H9 (cell line): ENCODE results near the gene GP1BB. TPM values are rescaled to one million over a fixed set of nuclear protein-coding genes. Genes with fewer than 3 reads are reported as not detected.

ENCODE experiments used
- DNase-seq: peaks from one replicate; pipeline ENCODE4 v3.0.0-alpha.2; 2017
- H2AFZ ChIP-seq: one replicate; pipeline ENCODE4 v1.6.1; 2013; ENCODE audit warnings: mild to moderate bottlenecking, low read length, control low read depth, moderate library complexity
- H2AK5ac ChIP-seq: 2 replicates; pipeline ENCODE4 v1.6.1; 2013; ENCODE audit warnings: low read length, control low read depth, mixed read lengths; ENCODE audit not compliant: insufficient read length
- H2BK120ac ChIP-seq: one replicate; pipeline ENCODE4 v1.6.1; 2013; ENCODE audit warnings: low read depth, mild to moderate bottlenecking, low read length, control low read depth, inconsistent platforms; ENCODE audit not compliant: poor library complexity, severe bottlenecking
- H2BK12ac ChIP-seq: 2 replicates; pipeline ENCODE4 v1.6.1; 2013; ENCODE audit warnings: low read length, control low read depth, mixed read lengths, low read depth; ENCODE audit not compliant: insufficient read length
- H2BK15ac ChIP-seq: 2 replicates; pipeline ENCODE4 v1.6.1; 2013; ENCODE audit warnings: low read depth, low read length, control low read depth
- H2BK20ac ChIP-seq: one replicate; pipeline ENCODE4 v1.6.1; 2013; ENCODE audit warnings: low read depth, mild to moderate bottlenecking, low read length, control low read depth, inconsistent platforms; ENCODE audit not compliant: poor library complexity, severe bottlenecking
- H2BK5ac ChIP-seq: 2 replicates; pipeline ENCODE4 v1.6.1; 2013; ENCODE audit warnings: low read length, control low read depth, mixed read lengths; ENCODE audit not compliant: insufficient read length
- H3K14ac ChIP-seq: 2 replicates; pipeline ENCODE4 v1.6.1; 2013; ENCODE audit warnings: low read length, control low read depth; ENCODE audit not compliant: insufficient read depth
- H3K18ac ChIP-seq: 2 replicates; pipeline ENCODE4 v1.6.1; 2013; ENCODE audit warnings: low read depth, mild to moderate bottlenecking, mixed read lengths, low read length, control low read depth; ENCODE audit not compliant: insufficient read length
- H3K23ac ChIP-seq: 2 replicates; pipeline ENCODE4 v1.6.1; 2013; ENCODE audit warnings: low read length, control low read depth, mixed read lengths, low read depth; ENCODE audit not compliant: insufficient read length
- H3K23me2 ChIP-seq: 2 replicates; pipeline ENCODE4 v1.6.1; 2013; ENCODE audit warnings: low read depth, mild to moderate bottlenecking, mixed read lengths, low read length, control low read depth; ENCODE audit not compliant: insufficient read length, poor library complexity, severe bottlenecking
- H3K27ac ChIP-seq: 2 replicates; pipeline ENCODE4 v1.5.1; 2013; ENCODE audit warnings: low read length, control low read depth, mixed read lengths, low read depth; ENCODE audit not compliant: insufficient read length
- H3K27me3 ChIP-seq: 2 replicates; pipeline ENCODE4 v1.6.1; 2013; ENCODE audit warnings: low read length, control low read depth, inconsistent platforms; ENCODE audit not compliant: insufficient read depth
- H3K4ac ChIP-seq: 2 replicates; pipeline ENCODE4 v1.6.1; 2013; ENCODE audit warnings: low read depth, mild to moderate bottlenecking, control low read depth, inconsistent platforms, low read length, moderate library complexity
- H3K4me1 ChIP-seq: 2 replicates; pipeline ENCODE4 v1.6.1; 2013; ENCODE audit warnings: low read length, control low read depth, inconsistent platforms; ENCODE audit not compliant: insufficient read depth
- H3K4me2 ChIP-seq: 2 replicates; pipeline ENCODE4 v1.6.1; 2013; ENCODE audit warnings: low read length, control low read depth, mixed read lengths; ENCODE audit not compliant: insufficient read length, insufficient read depth
- H3K56ac ChIP-seq: 2 replicates; pipeline ENCODE4 v1.6.1; 2013; ENCODE audit warnings: low read depth, mild to moderate bottlenecking, mixed read lengths, low read length, control low read depth; ENCODE audit not compliant: insufficient read length
- H3K79me1 ChIP-seq: 2 replicates; pipeline ENCODE4 v1.6.1; 2013; ENCODE audit warnings: low read depth, mild to moderate bottlenecking, moderate library complexity, low read length, control low read depth, inconsistent platforms; ENCODE audit not compliant: insufficient read depth, poor library complexity, severe bottlenecking
- H3K79me2 ChIP-seq: 2 replicates; pipeline ENCODE4 v1.6.1; 2013; ENCODE audit warnings: low read length, control low read depth, inconsistent platforms; ENCODE audit not compliant: insufficient read depth
- H3K9ac ChIP-seq: 2 replicates; pipeline ENCODE4 v1.6.1; 2013; ENCODE audit warnings: low read length, control low read depth, mixed read lengths; ENCODE audit not compliant: insufficient read length; ENCODE audit errors: extremely low read depth
- H3K9me3 ChIP-seq: one replicate; pipeline ENCODE4 v1.6.1; 2013; ENCODE audit warnings: low read depth, low read length, inconsistent platforms; ENCODE audit not compliant: control insufficient read depth
- H3T11ph ChIP-seq: one replicate; pipeline ENCODE4 v1.6.1; 2013; ENCODE audit warnings: mild to moderate bottlenecking, low read length, control low read depth, inconsistent platforms
- H4K20me1 ChIP-seq: one replicate; pipeline ENCODE4 v1.6.1; 2013; ENCODE audit not compliant: control insufficient read depth, insufficient read length, insufficient read depth
- H4K5ac ChIP-seq: 2 replicates; pipeline ENCODE4 v1.6.1; 2013; ENCODE audit warnings: low read depth, mild to moderate bottlenecking, mixed read lengths, low read length, control low read depth; ENCODE audit not compliant: insufficient read length
- H4K8ac ChIP-seq: replicated peaks from 2 replicates; pipeline ENCODE4 v1.6.1; 2013; ENCODE audit warnings: low read length, control low read depth, mixed read lengths, low read depth; ENCODE audit not compliant: insufficient read length
- H4K91ac ChIP-seq: 2 replicates; pipeline ENCODE4 v1.6.1; 2013; ENCODE audit warnings: low read depth, mild to moderate bottlenecking, moderate library complexity, mixed read lengths, low read length, control low read depth; ENCODE audit not compliant: insufficient read length
- H3K27ac Mint-ChIP-seq, 3 experiments: 2 replicates in 2 of 3; 3 replicates in 1 of 3; pipeline ENCODE4 v1.8.0; 2020 to 2021; ENCODE audit warnings: mixed read lengths in 3 of 3, mild to moderate bottlenecking in 1 of 3, moderate library complexity in 1 of 3
- H3K27me3 Mint-ChIP-seq: 2 replicates; pipeline ENCODE4 v1.8.0; 2021; ENCODE audit warnings: low read depth, mild to moderate bottlenecking, moderate library complexity, mixed read lengths
- H3K36me3 Mint-ChIP-seq, 3 experiments: 2 replicates in 2 of 3; 3 replicates in 1 of 3; pipeline ENCODE4 v1.8.0; 2020 to 2021; ENCODE audit warnings: low read depth in 3 of 3, mixed read lengths in 3 of 3; ENCODE audit not compliant: insufficient read depth in 1 of 3
- H3K4me1 Mint-ChIP-seq, 2 experiments: 2 replicates each; pipeline ENCODE4 v1.8.0; 2020; ENCODE audit warnings: mixed read lengths in 2 of 2
- H3K4me3 Mint-ChIP-seq, 2 experiments: 2 replicates in 1 of 2; 3 replicates in 1 of 2; pipeline ENCODE4 v1.8.0; 2020 to 2021; ENCODE audit warnings: mild to moderate bottlenecking in 2 of 2, mixed read lengths in 2 of 2, moderate library complexity in 1 of 2
- H3K9me3 Mint-ChIP-seq, 2 experiments: 2 replicates in 1 of 2; 3 replicates in 1 of 2; pipeline ENCODE4 v1.8.0; 2020; ENCODE audit warnings: mild to moderate bottlenecking in 2 of 2, mixed read lengths in 2 of 2, moderate library complexity in 1 of 2
- CTCF ChIP-seq: fragments of 200-600 bp; sonication (generic); conservative IDR thresholded peaks from 3 replicates; pipeline ENCODE4 v1.8.0; 2021; ENCODE audit warnings: antibody characterized with exemption, mild to moderate bottlenecking
- WGBS: extraction: QIAGEN DNeasy Blood & Tissue Kit; methylation state at CpG from one replicate; pipeline ENCODE4 v1.1.7; 2013; ENCODE audit warnings: missing lambda C conversion rate, low lambda C conversion rate, mixed read lengths; ENCODE audit not compliant: insufficient read length; ENCODE audit errors: extremely low coverage; 5-methylcytosine and 5-hydroxymethylcytosine counted together
- total RNA-seq: library from RNA; stranded (reverse); gene quantifications from 2 replicates; pipeline ENCODE4 v1.2.1, GENCODE V29; 2021

GP1BB gene
- total RNA-seq, 1 experiment from 2014 or later, result 3.4 TPM

- Histone ChIP-seq H3K4me2 (no peak overlapping the region), H2BK5ac (no peak overlapping the region), H3K27ac (no peak overlapping the region), H2AK5ac (no peak overlapping the region), H2BK120ac (no peak overlapping the region), H4K20me1 (no peaks in the 10 kb centered on the region), H2BK15ac (no peak overlapping the region), H3T11ph (no peak overlapping the region), H3K14ac (no peak overlapping the region), H3K56ac (no peak overlapping the region), H3K9ac (no peak overlapping the region), H2BK12ac (no peak overlapping the region), H3K27me3 (no peaks in the 10 kb centered on the region), H3K79me1 (no peaks in the 10 kb centered on the region), H4K91ac (no peak overlapping the region), H3K23me2 (no peaks in the 10 kb centered on the region), H3K4me1 (peaks cover 6% of the 10 kb centered on the region; the same call in 1 of the 2 replicates), H3K23ac (no peak overlapping the region), H3K79me2 (no peaks in the 10 kb centered on the region), H2AFZ (no peak overlapping the region), H4K5ac (no peak overlapping the region), H3K4ac (no peak overlapping the region), H3K9me3 (no peaks in the 10 kb centered on the region), H3K18ac (no peak overlapping the region), H2BK20ac (no peak overlapping the region), H4K8ac (no peak overlapping the region)
- no peak overlapping the region; a peak in 1 of 5 replicates for H3K4me3 Mint-ChIP-seq
- peaks cover 18% of the 10 kb centered on the region for H3K27me3 Mint-ChIP-seq
- no peak for DNase-seq
- TF ChIP-seq CTCF, result no peak
- H3K9me3 Mint-ChIP-seq, result peaks cover 0 to 2% of the 10 kb centered on the region in 2 experiments; a peak in 1 of 5 replicates
- peaks cover 20 to 22% of the 10 kb centered on the region in 2 experiments for H3K4me1 Mint-ChIP-seq
- no CpG with 5 or more reads among the region's 9 CpGs for WGBS
- H3K27ac Mint-ChIP-seq, result peak overlapping the region in 1 of 3 experiments; percentile 91; a peak in 1 of 7 replicates
- no peaks in the 10 kb centered on the region; a peak in 3 of 7 replicates for H3K36me3 Mint-ChIP-seq
Observed at GRCh38 chr22:19691007-19691720, 32.2 kb upstream of the GP1BB start.
